HepG2 (cell line): Measurements from ENCODE around the gene CLDND2. TPM values are rescaled to one million over a fixed set of nuclear protein-coding genes. Genes with fewer than 3 reads are reported as not detected.

Source experiments
- CCAR2 ChIP-seq: fragments of 200-400 bp; formaldehyde crosslinking; optimal IDR thresholded peaks from 2 replicates; pipeline ENCODE3; 2018; ENCODE audit warnings: low read depth, mild to moderate bottlenecking, low read length, moderate library complexity
- EZH2 ChIP-seq: conservative IDR thresholded peaks from 2 replicates; pipeline ENCODE4 v1.6.1; 2012; ENCODE audit warnings: mild to moderate bottlenecking, low read depth, low read length, moderate library complexity
- HDAC1 ChIP-seq: sonication (generic); formaldehyde crosslinking; IDR thresholded peaks from 2 replicates; pipeline ENCODE4 v1.5.1; 2020; ENCODE audit warnings: mild to moderate bottlenecking, missing genetic modification reagents
- JARID2 ChIP-seq: sonication (generic); formaldehyde crosslinking; IDR thresholded peaks from 2 replicates; pipeline ENCODE4 v1.8.1; 2023; ENCODE audit warnings: missing genetic modification reagents, inconsistent platforms; ENCODE audit not compliant: insufficient replicate concordance
- JDP2 ChIP-seq: sonication (generic); formaldehyde crosslinking; IDR thresholded peaks from 2 replicates; pipeline ENCODE4 v1.8.1; 2022; ENCODE audit warnings: missing genetic modification reagents, borderline replicate concordance
- JUND ChIP-seq: sonication (generic); formaldehyde crosslinking; IDR thresholded peaks from 2 replicates; pipeline ENCODE4 v1.8.0; 2022; ENCODE audit warnings: mild to moderate bottlenecking, missing genetic modification reagents
- MEF2D ChIP-seq: sonication (generic); formaldehyde crosslinking; IDR thresholded peaks from 2 replicates; pipeline ENCODE4 v1.5.1; 2020; ENCODE audit warnings: mild to moderate bottlenecking, missing genetic modification reagents
- MZF1 ChIP-seq: sonication (generic); formaldehyde crosslinking; IDR thresholded peaks from 2 replicates; pipeline ENCODE4 v1.8.1; 2023; ENCODE audit warnings: mild to moderate bottlenecking, missing genetic modification reagents, borderline replicate concordance
- NFIC ChIP-seq: IDR thresholded peaks from 2 replicates; pipeline ENCODE4 v1.6.1; 2012; ENCODE audit warnings: mild to moderate bottlenecking, low read length, inconsistent platforms
- NFRKB ChIP-seq: fragments of 450-650 bp; IDR thresholded peaks from 2 replicates; pipeline ENCODE4 v1.6.1; 2017
- NFYC ChIP-seq: IDR thresholded peaks from 2 replicates; pipeline ENCODE4 v1.6.1; 2016; ENCODE audit warnings: missing genetic modification reagents, missing compliant biosample characterization
- PHF21A ChIP-seq: sonication (generic); formaldehyde crosslinking; IDR thresholded peaks from 2 replicates; pipeline ENCODE4 v1.5.0; 2020; ENCODE audit warnings: mild to moderate bottlenecking, missing genetic modification reagents
- RBFOX2 ChIP-seq: fragments of 200-400 bp; formaldehyde crosslinking; IDR thresholded peaks from 2 replicates; pipeline ENCODE4 v1.6.1; 2017; ENCODE audit warnings: low read depth, mild to moderate bottlenecking, low read length
- TBX3 ChIP-seq: fragments of 450-650 bp; IDR thresholded peaks from 2 replicates; pipeline ENCODE4 v1.6.1; 2017; ENCODE audit warnings: antibody characterized with exemption, mild to moderate bottlenecking, inconsistent platforms, borderline replicate concordance
- XBP1 ChIP-seq: sonication (generic); formaldehyde crosslinking; IDR thresholded peaks from 2 replicates; pipeline ENCODE4 v1.5.0; 2020; ENCODE audit warnings: missing genetic modification reagents
- ZBTB3 ChIP-seq: sonication (generic); formaldehyde crosslinking; IDR thresholded peaks from 2 replicates; pipeline ENCODE4 v1.4.0; 2020; ENCODE audit warnings: low read depth, mild to moderate bottlenecking, moderate library complexity, missing genetic modification reagents, borderline replicate concordance
- ZKSCAN1 ChIP-seq: fragments of 150-350 bp; IDR thresholded peaks from 2 replicates; pipeline ENCODE4 v1.6.1; 2014; ENCODE audit warnings: low read length
- ZNF17 ChIP-seq: sonication (generic); formaldehyde crosslinking; IDR thresholded peaks from 2 replicates; pipeline ENCODE4 v1.5.0; 2020; ENCODE audit warnings: mild to moderate bottlenecking, missing genetic modification reagents
- ZNF605 ChIP-seq: sonication (generic); formaldehyde crosslinking; IDR thresholded peaks from 2 replicates; pipeline ENCODE4 v1.8.0; 2022; ENCODE audit warnings: mild to moderate bottlenecking, missing genetic modification reagents
- ZNF746 ChIP-seq: sonication (generic); formaldehyde crosslinking; IDR thresholded peaks from 2 replicates; pipeline ENCODE4 v1.8.0; 2022; ENCODE audit warnings: mild to moderate bottlenecking, missing genetic modification reagents
- ZNF766 ChIP-seq: sonication (generic); formaldehyde crosslinking; IDR thresholded peaks from 2 replicates; pipeline ENCODE4 v1.5.0; 2020; ENCODE audit warnings: missing genetic modification reagents, borderline replicate concordance
- ZNF879 ChIP-seq: sonication (generic); formaldehyde crosslinking; IDR thresholded peaks from 2 replicates; pipeline ENCODE4 v1.8.1; 2023; ENCODE audit warnings: missing genetic modification reagents
- polyA plus RNA-seq, 8 experiments: library from polyadenylated mRNA; depleted of rRNA in 3 of 8; stranded (reverse) in 7 of 8; unstranded in 1 of 8; fragments of >200 nt; fragmentation: Illumina TruSeq in 4 of 8; extraction: Trizol in 4 of 8; gene quantifications; 2 replicates each; pipeline versions ENCODE4 v1.2.1 to v1.2.3, GENCODE V29; 2011 to 2016; ENCODE audit warnings: low read depth in 4 of 8, missing spikeins in 1 of 8, mixed read lengths in 1 of 8; ENCODE audit not compliant: insufficient read depth in 1 of 8
- total RNA-seq, 5 experiments: library from RNA; depleted of rRNA; stranded (reverse); fragments of >200 nt; fragmentation: Illumina TruSeq; extraction: Trizol; gene quantifications; 2 replicates each; pipeline ENCODE4 v1.2.3, GENCODE V29; 2016; ENCODE audit warnings: low read depth in 1 of 5
- TF ChIP-seq, protein P1 (sequence below): sonication (generic); formaldehyde crosslinking; IDR thresholded peaks from 2 replicates; pipeline ENCODE4 v1.4.0; 2020; ENCODE audit warnings: missing genetic modification reagents
- TF ChIP-seq, protein P2 (sequence below): sonication (generic); formaldehyde crosslinking; IDR thresholded peaks from 2 replicates; pipeline ENCODE4 v1.5.0; 2020; ENCODE audit warnings: missing genetic modification reagents, mild to moderate bottlenecking, borderline replicate concordance
- TF ChIP-seq, protein P3 (sequence below): sonication (generic); formaldehyde crosslinking; IDR thresholded peaks from 2 replicates; pipeline ENCODE4 v1.4.0; 2020; ENCODE audit warnings: missing genetic modification reagents
- TF ChIP-seq, protein P4 (sequence below): sonication (generic); formaldehyde crosslinking; IDR thresholded peaks from 2 replicates; pipeline ENCODE4 v1.5.1; 2020; ENCODE audit warnings: mild to moderate bottlenecking, missing genetic modification reagents, borderline replicate concordance
- TF ChIP-seq, protein P5 (sequence below): sonication (generic); formaldehyde crosslinking; IDR thresholded peaks from 2 replicates; pipeline ENCODE4 v1.4.0; 2020; ENCODE audit warnings: missing genetic modification reagents

The CLDND2 gene
- total and polyA plus RNA-seq, 2 of the 13 experiments (the other 11 are each of a cell fraction or from before 2014, with no cell fraction given), result 0.84 to 1.8 TPM

DNA sequence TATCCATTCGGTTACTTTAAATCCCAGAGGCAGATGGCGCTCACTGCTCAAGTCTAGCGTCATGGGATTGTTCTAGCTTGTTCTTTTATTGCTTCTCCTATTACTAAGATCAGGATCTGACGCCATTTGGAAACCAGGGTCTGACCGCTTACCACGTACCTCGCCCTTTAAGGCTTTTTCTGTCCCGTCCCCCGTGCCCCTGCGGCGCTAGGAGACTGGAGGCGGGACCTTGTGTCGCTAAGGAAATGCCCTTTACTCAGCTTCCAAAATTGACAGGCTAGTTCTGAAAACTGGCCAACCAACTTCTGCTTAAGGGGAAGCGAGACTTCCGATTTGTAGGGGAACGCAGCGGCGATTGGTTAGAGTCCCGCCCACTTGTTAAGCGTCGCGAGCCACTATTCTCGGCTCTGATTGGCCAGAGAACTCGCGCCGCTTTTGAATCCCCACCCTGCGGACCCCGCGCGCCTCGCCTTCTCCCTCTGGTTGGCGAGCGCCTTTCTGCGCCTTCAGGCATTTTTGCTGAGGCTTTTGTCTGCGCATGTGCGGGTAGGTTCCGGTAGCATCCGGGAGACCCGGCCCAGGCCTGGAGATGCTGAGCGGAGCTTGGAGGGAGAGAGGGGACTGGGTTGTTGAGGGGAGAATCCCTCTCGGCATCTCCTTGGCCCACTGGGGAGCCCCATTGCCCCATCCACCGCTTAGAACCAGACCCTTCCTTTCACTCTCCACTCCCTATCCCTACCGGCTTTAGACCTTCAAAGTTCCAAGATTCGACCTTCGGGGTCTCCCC is 25.4 kb upstream of the CLDND2 start (continued):
- TF ChIP-seq, protein P1, sequence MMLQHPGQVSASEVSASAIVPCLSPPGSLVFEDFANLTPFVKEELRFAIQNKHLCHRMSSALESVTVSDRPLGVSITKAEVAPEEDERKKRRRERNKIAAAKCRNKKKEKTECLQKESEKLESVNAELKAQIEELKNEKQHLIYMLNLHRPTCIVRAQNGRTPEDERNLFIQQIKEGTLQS (CRISPR knock-in tag), result no peak
- TF ChIP-seq, protein P2, sequence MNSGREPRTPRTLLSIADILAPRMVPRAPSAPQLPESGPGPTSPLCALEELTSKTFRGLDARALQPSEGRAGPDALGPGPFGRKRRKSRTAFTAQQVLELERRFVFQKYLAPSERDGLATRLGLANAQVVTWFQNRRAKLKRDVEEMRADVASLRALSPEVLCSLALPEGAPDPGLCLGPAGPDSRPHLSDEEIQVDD, result no peak
- no peak for TF ChIP-seq ZNF746 (CRISPR knock-in tag)
- TF ChIP-seq JDP2 (CRISPR knock-in tag), result no peak
- no peak for TF ChIP-seq MZF1 (CRISPR knock-in tag)
- no peak for TF ChIP-seq XBP1
- peak; percentile 65; the same call in 1 of the 2 replicates for TF ChIP-seq HDAC1 (CRISPR knock-in tag)
- TF ChIP-seq NFIC, result no peak
- no peak for TF ChIP-seq ZNF879
- TF ChIP-seq ZKSCAN1, result no peak
- TF ChIP-seq, protein P3, sequence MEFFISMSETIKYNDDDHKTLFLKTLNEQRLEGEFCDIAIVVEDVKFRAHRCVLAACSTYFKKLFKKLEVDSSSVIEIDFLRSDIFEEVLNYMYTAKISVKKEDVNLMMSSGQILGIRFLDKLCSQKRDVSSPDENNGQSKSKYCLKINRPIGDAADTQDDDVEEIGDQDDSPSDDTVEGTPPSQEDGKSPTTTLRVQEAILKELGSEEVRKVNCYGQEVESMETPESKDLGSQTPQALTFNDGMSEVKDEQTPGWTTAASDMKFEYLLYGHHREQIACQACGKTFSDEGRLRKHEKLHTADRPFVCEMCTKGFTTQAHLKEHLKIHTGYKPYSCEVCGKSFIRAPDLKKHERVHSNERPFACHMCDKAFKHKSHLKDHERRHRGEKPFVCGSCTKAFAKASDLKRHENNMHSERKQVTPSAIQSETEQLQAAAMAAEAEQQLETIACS (CRISPR knock-in tag), result no peak
- peak; percentile 97 for TF ChIP-seq NFYC (CRISPR knock-in tag)
- peak; percentile 89 for TF ChIP-seq ZNF605 (CRISPR knock-in tag)
- no peak for TF ChIP-seq ZBTB3
- no peak for TF ChIP-seq RBFOX2
- no peak for TF ChIP-seq EZH2
- no peak for TF ChIP-seq ZNF17 (CRISPR knock-in tag)
- TF ChIP-seq JUND (CRISPR knock-in tag), result no peak
- TF ChIP-seq MEF2D, result no peak; the same call in 1 of the 2 replicates
- TF ChIP-seq NFRKB, result no peak
- peak; percentile 24 for TF ChIP-seq JARID2
- TF ChIP-seq, protein P4, sequence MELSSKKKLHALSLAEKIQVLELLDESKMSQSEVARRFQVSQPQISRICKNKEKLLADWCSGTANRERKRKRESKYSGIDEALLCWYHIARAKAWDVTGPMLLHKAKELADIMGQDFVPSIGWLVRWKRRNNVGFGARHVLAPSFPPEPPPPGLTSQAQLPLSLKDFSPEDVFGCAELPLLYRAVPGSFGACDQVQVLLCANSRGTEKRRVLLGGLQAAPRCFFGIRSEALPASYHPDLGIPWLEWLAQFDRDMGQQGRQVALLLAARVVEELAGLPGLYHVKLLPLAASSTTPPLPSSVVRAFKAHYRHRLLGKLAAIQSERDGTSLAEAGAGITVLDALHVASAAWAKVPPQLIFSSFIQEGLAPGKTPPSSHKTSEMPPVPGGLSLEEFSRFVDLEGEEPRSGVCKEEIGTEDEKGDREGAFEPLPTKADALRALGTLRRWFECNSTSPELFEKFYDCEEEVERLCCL, result no peak
- no peak for TF ChIP-seq TBX3
- TF ChIP-seq PHF21A (CRISPR knock-in tag), result peak; percentile 35; the same call in 1 of the 2 replicates
- peak; percentile 51; the same call in 1 of the 2 replicates for TF ChIP-seq ZNF766 (CRISPR knock-in tag)
- TF ChIP-seq, protein P5, sequence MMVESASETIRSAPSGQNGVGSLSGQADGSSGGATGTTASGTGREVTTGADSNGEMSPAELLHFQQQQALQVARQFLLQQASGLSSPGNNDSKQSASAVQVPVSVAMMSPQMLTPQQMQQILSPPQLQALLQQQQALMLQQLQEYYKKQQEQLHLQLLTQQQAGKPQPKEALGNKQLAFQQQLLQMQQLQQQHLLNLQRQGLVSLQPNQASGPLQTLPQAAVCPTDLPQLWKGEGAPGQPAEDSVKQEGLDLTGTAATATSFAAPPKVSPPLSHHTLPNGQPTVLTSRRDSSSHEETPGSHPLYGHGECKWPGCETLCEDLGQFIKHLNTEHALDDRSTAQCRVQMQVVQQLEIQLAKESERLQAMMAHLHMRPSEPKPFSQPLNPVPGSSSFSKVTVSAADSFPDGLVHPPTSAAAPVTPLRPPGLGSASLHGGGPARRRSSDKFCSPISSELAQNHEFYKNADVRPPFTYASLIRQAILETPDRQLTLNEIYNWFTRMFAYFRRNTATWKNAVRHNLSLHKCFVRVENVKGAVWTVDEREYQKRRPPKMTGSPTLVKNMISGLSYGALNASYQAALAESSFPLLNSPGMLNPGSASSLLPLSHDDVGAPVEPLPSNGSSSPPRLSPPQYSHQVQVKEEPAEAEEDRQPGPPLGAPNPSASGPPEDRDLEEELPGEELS (CRISPR knock-in tag), result no peak; the same call in 1 of the 2 replicates
- no peak for TF ChIP-seq CCAR2
